ENCODE data around the gene BLVRB. TPM values are rescaled to one million over a fixed set of nuclear protein-coding genes. Genes with fewer than 3 reads are reported as not detected.

Gene BLVRB
- total and polyA plus RNA-seq, 9 of the 15 experiments (the other 6 are each of a cell fraction or from before 2014, with no cell fraction given): 81.1 to 749 (median 331) TPM

DNA sequence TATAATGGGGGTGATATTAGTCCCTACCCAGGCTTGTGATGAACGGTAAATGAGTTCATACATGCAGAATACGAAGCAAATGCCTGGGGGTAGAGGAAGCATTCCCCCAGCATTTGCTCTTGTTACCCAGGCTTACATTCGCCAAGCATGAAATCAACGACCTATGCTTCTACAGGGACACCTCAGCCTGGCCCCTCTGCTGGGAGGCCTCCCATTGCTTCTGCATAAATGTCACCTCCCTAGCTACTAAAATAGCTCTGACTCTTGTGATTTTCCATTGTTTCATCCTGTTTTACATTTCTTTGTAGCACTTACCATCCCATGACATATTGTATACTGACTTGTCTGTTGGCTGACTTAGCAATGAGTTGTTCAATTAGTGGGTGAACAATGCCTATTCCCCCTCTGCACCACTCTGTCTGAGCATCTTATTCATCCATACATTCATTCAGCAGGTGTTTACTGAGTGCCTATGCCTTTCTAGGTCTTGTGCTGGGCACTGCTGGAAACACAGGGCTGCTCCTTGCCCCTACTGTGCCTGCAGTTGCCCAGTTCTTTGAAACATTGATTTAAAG, 48.3 kb upstream of the BLVRB start (continued):
- TF ChIP-seq MLLT1 (IDR thresholded peaks at IDR 0.05): no peak
- TF ChIP-seq, protein P1, sequence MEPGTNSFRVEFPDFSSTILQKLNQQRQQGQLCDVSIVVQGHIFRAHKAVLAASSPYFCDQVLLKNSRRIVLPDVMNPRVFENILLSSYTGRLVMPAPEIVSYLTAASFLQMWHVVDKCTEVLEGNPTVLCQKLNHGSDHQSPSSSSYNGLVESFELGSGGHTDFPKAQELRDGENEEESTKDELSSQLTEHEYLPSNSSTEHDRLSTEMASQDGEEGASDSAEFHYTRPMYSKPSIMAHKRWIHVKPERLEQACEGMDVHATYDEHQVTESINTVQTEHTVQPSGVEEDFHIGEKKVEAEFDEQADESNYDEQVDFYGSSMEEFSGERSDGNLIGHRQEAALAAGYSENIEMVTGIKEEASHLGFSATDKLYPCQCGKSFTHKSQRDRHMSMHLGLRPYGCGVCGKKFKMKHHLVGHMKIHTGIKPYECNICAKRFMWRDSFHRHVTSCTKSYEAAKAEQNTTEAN (CRISPR knock-in tag; IDR thresholded peaks at IDR 0.05): no peak
- TF ChIP-seq, protein P2, sequence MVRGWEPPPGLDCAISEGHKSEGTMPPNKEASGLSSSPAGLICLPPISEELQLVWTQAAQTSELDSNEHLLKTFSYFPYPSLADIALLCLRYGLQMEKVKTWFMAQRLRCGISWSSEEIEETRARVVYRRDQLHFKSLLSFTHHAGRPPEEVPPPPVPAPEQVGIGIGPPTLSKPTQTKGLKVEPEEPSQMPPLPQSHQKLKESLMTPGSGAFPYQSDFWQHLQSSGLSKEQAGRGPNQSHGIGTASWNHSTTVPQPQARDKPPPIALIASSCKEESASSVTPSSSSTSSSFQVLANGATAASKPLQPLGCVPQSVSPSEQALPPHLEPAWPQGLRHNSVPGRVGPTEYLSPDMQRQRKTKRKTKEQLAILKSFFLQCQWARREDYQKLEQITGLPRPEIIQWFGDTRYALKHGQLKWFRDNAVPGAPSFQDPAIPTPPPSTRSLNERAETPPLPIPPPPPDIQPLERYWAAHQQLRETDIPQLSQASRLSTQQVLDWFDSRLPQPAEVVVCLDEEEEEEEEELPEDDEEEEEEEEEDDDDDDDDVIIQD (CRISPR knock-in tag; IDR thresholded peaks at IDR 0.05): no peak
- no peak for TF ChIP-seq ADNP (tag; IDR thresholded peaks at IDR 0.05)
- TF ChIP-seq, protein P3, sequence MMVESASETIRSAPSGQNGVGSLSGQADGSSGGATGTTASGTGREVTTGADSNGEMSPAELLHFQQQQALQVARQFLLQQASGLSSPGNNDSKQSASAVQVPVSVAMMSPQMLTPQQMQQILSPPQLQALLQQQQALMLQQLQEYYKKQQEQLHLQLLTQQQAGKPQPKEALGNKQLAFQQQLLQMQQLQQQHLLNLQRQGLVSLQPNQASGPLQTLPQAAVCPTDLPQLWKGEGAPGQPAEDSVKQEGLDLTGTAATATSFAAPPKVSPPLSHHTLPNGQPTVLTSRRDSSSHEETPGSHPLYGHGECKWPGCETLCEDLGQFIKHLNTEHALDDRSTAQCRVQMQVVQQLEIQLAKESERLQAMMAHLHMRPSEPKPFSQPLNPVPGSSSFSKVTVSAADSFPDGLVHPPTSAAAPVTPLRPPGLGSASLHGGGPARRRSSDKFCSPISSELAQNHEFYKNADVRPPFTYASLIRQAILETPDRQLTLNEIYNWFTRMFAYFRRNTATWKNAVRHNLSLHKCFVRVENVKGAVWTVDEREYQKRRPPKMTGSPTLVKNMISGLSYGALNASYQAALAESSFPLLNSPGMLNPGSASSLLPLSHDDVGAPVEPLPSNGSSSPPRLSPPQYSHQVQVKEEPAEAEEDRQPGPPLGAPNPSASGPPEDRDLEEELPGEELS (CRISPR knock-in tag; IDR thresholded peaks at IDR 0.05; ENCODE audit: borderline replicate concordance): no peak
- no peak for TF ChIP-seq BACH1 (tag; IDR thresholded peaks at IDR 0.05)

Measured in K562 (cell line).